Measurements from ENCODE around the gene MCEMP1.

DNA sequence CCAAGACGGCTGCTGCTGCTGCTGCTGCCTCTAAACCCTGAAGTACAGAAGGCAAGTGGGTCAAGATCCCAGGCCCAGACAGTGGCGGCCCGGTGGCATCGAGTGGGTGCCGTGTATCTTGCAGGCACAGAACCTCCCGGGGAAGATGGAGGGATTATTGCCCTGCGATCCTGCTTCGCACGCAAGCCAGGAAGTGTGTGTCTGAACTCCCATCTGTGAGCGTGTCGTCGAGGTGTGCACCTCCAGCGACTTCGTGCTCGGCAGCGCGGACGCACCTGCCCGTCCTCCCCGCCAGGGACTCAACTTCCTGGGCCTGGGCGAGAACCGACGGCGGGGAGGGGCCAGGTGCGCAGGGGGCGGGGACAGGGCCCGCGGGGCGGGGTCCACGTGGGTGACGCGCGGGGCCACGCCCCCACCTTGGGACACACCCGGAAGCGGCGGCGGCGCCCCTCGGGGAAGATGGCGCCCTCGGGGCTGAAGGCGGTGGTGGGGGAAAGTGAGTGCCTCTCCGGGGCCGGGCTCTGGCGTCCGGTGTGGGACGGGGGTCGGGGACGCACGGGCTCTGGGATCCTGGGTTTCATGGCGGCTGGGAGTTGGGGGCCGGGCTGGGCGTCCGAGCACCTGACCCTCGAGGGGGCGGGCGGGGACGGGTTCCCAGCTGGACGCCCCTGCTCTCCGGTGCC, 40.1 kb upstream of the MCEMP1 start, which contains the start of gene STXBP2:
- TF ChIP-seq ZNF75D (CRISPR knock-in tag; IDR thresholded peaks at IDR 0.05; ENCODE audit: borderline replicate concordance) (no peak), FOXM1 (CRISPR knock-in tag; IDR thresholded peaks at IDR 0.05) (no peak), POGZ (CRISPR knock-in tag; IDR thresholded peaks at IDR 0.05) (no peak), ZNF607 (CRISPR knock-in tag; IDR thresholded peaks at IDR 0.05; ENCODE audit: borderline replicate concordance) (peak; percentile 62; the same call in 1 of the 2 replicates), ZZZ3 (CRISPR knock-in tag; IDR thresholded peaks at IDR 0.05; ENCODE audit: borderline replicate concordance) (no peak), JUND (CRISPR knock-in tag; IDR thresholded peaks at IDR 0.05) (no peak), NR2C2 (CRISPR knock-in tag; IDR thresholded peaks at IDR 0.05; ENCODE audit: borderline replicate concordance) (no peak)
- TF ChIP-seq, protein P1, sequence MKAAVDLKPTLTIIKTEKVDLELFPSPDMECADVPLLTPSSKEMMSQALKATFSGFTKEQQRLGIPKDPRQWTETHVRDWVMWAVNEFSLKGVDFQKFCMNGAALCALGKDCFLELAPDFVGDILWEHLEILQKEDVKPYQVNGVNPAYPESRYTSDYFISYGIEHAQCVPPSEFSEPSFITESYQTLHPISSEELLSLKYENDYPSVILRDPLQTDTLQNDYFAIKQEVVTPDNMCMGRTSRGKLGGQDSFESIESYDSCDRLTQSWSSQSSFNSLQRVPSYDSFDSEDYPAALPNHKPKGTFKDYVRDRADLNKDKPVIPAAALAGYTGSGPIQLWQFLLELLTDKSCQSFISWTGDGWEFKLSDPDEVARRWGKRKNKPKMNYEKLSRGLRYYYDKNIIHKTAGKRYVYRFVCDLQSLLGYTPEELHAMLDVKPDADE (CRISPR knock-in tag; IDR thresholded peaks at IDR 0.05): 0 out of 2 replicates have a peak, but pooled peaks have one; percentile 54

All from HepG2 (cell line).